HEK293 (cell line): ENCODE results near the gene SRI.

Experiments
- CTCF ChIP-seq: fragments of 450-650 bp; formaldehyde crosslinking; IDR thresholded peaks from 2 replicates; pipeline ENCODE4 v1.5.1; 2016; ENCODE audit warnings: missing biosample characterization, missing genetic modification characterization
- GLI2 ChIP-seq: fragments of 450-650 bp; formaldehyde crosslinking; IDR thresholded peaks from 2 replicates; pipeline ENCODE4; 2017; ENCODE audit warnings: missing biosample characterization, missing genetic modification characterization, low read depth, borderline replicate concordance
- SP2 ChIP-seq: fragments of 450-650 bp; formaldehyde crosslinking; IDR thresholded peaks from 2 replicates; pipeline ENCODE4 v1.5.1; 2016; ENCODE audit warnings: missing biosample characterization, missing genetic modification characterization
- ZBTB21 ChIP-seq: fragments of 450-650 bp; formaldehyde crosslinking; IDR thresholded peaks from 2 replicates; pipeline ENCODE4 v1.5.1; 2017; ENCODE audit warnings: missing biosample characterization, missing genetic modification characterization
- ZEB2 ChIP-seq: fragments of 450-650 bp; formaldehyde crosslinking; IDR thresholded peaks from 2 replicates; pipeline ENCODE4 v1.5.1; 2016; ENCODE audit warnings: missing biosample characterization, missing genetic modification characterization
- ZNF146 ChIP-seq: fragments of 450-650 bp; formaldehyde crosslinking; IDR thresholded peaks from 2 replicates; pipeline ENCODE4 v1.5.1; 2016; ENCODE audit warnings: missing biosample characterization, missing genetic modification characterization
- ZNF404 ChIP-seq: fragments of 450-650 bp; formaldehyde crosslinking; IDR thresholded peaks from 2 replicates; pipeline ENCODE4 v1.5.1; 2017; ENCODE audit warnings: missing biosample characterization, missing genetic modification characterization
- ZNF596 ChIP-seq: fragments of 450-650 bp; IDR thresholded peaks from 2 replicates; pipeline ENCODE4 v1.5.0; 2018; ENCODE audit warnings: missing biosample characterization, mild to moderate bottlenecking, missing genetic modification characterization, moderate library complexity
- ZNF629 ChIP-seq: fragments of 450-650 bp; formaldehyde crosslinking; IDR thresholded peaks from 2 replicates; pipeline ENCODE4 v1.5.1; 2017; ENCODE audit warnings: missing biosample characterization, missing genetic modification characterization
- ZNF830 ChIP-seq: fragments of 450-650 bp; IDR thresholded peaks from 2 replicates; pipeline ENCODE4 v1.5.0; 2018; ENCODE audit warnings: missing biosample characterization, missing genetic modification characterization, low read depth, mild to moderate bottlenecking, moderate library complexity
- ZNF843 ChIP-seq: fragments of 450-650 bp; formaldehyde crosslinking; IDR thresholded peaks from 2 replicates; pipeline ENCODE4 v1.5.1; 2016; ENCODE audit warnings: missing biosample characterization, missing genetic modification characterization
- ZSCAN30 ChIP-seq: fragments of 450-650 bp; IDR thresholded peaks from 2 replicates; pipeline ENCODE4 v1.5.1; 2018; ENCODE audit warnings: missing biosample characterization, mild to moderate bottlenecking, missing genetic modification characterization, moderate library complexity
- TF ChIP-seq, protein P1 (sequence below): fragments of 450-650 bp; formaldehyde crosslinking; IDR thresholded peaks from 2 replicates; pipeline ENCODE4 v1.5.1; 2016; ENCODE audit warnings: missing biosample characterization, missing genetic modification characterization

DNA sequence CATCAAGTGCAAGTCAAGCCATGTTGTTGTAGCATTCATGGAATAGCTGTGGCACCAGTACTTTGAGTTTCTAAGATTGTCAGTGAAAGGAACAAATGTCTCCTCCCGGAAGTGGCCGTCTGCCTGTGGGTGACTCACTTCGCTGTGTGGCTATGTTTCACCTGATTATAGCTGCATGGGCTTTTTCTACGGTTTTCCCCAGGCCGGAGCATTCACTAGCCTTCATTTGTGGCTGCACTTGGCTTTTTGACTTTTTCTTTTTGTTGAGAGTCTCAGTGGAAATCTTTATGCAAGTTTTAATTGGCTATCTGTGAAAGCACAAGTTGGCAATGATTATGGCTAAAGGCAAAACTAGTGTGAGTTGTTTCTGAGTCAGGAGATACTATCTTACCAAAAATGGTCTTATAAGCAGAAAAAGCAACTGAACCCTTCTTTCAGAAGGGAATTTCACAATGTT, 35.0 kb downstream of the SRI start:
- no peak for TF ChIP-seq CTCF (tag by site-specific recombination)
- TF ChIP-seq ZEB2 (tag by site-specific recombination) = no peak
- no peak for TF ChIP-seq GLI2 (tag by site-specific recombination)
- TF ChIP-seq ZBTB21 (tag by site-specific recombination) = no peak
- no peak for TF ChIP-seq ZNF843 (tag by site-specific recombination)
- TF ChIP-seq ZNF596 = no peak
- no peak for TF ChIP-seq ZNF830
- no peak for TF ChIP-seq SP2 (tag by site-specific recombination)
- TF ChIP-seq, protein P1, sequence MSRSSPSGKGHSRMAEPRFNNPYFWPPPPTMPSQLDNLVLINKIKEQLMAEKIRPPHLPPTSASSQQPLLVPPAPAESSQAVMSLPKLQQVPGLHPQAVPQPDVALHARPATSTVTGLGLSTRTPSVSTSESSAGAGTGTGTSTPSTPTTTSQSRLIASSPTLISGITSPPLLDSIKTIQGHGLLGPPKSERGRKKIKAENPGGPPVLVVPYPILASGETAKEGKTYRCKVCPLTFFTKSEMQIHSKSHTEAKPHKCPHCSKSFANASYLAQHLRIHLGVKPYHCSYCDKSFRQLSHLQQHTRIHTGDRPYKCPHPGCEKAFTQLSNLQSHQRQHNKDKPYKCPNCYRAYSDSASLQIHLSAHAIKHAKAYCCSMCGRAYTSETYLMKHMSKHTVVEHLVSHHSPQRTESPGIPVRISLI (tag by site-specific recombination) = no peak
- no peak for TF ChIP-seq ZNF629
- TF ChIP-seq ZSCAN30 = no peak
- TF ChIP-seq ZNF404 (tag by site-specific recombination) = no peak
- no peak for TF ChIP-seq ZNF146 (tag by site-specific recombination)
